ENCODE measurements around the gene KRT78. TPM values are rescaled to one million over a fixed set of nuclear protein-coding genes. Genes with fewer than 3 reads are reported as not detected.

KRT78 gene
- total and polyA plus RNA-seq, 2 of the 13 experiments (the other 11 are each of a cell fraction or from before 2014, with no cell fraction given), result not detected

DNA sequence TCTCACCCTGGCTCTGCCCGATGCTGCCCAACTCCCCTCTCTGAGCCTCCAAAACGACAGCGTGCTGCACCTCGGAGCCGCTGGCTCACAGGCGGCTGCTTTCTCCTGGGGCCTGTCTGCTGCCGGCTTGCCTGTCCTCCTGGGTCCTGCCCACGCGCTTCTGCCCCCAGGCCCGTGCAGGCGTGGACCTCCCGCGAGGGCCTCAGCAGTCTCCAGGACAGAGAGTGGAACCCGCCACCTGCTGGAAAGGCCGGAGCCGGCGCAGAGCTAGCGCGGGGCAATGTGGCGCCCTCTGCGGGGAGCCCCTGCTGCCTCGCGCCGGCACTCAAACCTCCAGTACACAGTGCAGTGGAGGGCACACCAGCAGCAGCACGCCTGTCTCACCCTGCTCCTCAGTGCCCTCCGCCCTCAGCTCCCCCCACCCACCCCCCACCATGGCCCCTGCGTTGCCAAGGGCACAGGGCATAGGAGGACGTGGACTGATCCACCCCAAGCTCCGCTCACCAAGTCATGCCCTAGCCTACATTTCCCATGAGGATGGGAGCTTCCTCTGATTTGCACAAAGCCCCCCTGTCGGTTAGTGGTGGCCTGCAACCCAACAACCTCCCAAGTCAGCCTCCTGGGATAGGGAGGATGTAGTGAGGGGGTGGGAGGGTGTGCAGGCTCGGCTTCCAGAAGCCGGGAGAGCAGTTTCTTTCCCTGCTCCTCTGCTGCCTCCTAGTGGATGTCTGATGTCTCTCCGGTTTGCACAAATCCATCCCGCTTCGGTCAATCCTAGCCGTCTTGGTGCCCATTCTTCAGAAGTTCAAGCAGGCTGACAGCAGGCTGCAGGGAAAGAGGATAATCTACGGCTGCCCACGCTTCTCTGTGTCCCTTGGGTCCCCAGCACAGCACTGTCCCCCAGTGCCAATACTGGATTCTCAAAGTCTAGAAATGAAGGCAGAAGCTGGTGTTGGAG lies 30.9 kb upstream of the KRT78 start (continued):
- TF ChIP-seq, protein P1, sequence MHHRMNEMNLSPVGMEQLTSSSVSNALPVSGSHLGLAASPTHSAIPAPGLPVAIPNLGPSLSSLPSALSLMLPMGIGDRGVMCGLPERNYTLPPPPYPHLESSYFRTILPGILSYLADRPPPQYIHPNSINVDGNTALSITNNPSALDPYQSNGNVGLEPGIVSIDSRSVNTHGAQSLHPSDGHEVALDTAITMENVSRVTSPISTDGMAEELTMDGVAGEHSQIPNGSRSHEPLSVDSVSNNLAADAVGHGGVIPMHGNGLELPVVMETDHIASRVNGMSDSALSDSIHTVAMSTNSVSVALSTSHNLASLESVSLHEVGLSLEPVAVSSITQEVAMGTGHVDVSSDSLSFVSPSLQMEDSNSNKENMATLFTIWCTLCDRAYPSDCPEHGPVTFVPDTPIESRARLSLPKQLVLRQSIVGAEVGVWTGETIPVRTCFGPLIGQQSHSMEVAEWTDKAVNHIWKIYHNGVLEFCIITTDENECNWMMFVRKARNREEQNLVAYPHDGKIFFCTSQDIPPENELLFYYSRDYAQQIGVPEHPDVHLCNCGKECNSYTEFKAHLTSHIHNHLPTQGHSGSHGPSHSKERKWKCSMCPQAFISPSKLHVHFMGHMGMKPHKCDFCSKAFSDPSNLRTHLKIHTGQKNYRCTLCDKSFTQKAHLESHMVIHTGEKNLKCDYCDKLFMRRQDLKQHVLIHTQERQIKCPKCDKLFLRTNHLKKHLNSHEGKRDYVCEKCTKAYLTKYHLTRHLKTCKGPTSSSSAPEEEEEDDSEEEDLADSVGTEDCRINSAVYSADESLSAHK (CRISPR knock-in tag; IDR thresholded peaks at IDR 0.05; ENCODE audit: borderline replicate concordance), result no peak
- no peak for TF ChIP-seq TCF12 (IDR thresholded peaks at IDR 0.05)
- peak; percentile 51; the same call in 1 of the 2 replicates for TF ChIP-seq TCF12 (CRISPR knock-in tag; IDR thresholded peaks at IDR 0.05)
- TF ChIP-seq NFIC (IDR thresholded peaks at IDR 0.05; ENCODE audit: low read length), result no peak
- TF ChIP-seq POLR2AphosphoS2 (IDR thresholded peaks at IDR 0.05; ENCODE audit: low read depth, low read length), result no peak
- peak; percentile 55; the same call in 1 of the 2 replicates for TF ChIP-seq ZNF891 (CRISPR knock-in tag; IDR thresholded peaks at IDR 0.05)
- no peak for TF ChIP-seq FOXK2 (IDR thresholded peaks at IDR 0.05)
- TF ChIP-seq ADNP (CRISPR knock-in tag; IDR thresholded peaks at IDR 0.05), result 0 out of 2 replicates have a peak, but pooled peaks have one; percentile 49
- no peak for TF ChIP-seq ZHX2 (IDR thresholded peaks at IDR 0.05; ENCODE audit: low read depth)
- no peak for TF ChIP-seq ZHX2 (CRISPR knock-in tag; IDR thresholded peaks at IDR 0.05; ENCODE audit: borderline replicate concordance)
- TF ChIP-seq ZBTB3 (CRISPR knock-in tag; IDR thresholded peaks at IDR 0.05; ENCODE audit: borderline replicate concordance, low read depth), result no peak
- TF ChIP-seq ZNF772 (CRISPR knock-in tag; IDR thresholded peaks at IDR 0.05), result peak; percentile 29
- no peak for TF ChIP-seq ZFP36L1 (CRISPR knock-in tag; IDR thresholded peaks at IDR 0.05)
- peak; percentile 39; the same call in 1 of the 2 replicates for TF ChIP-seq NFKB2 (CRISPR knock-in tag; IDR thresholded peaks at IDR 0.05; ENCODE audit: borderline replicate concordance)
- TF ChIP-seq RXRA (CRISPR knock-in tag; IDR thresholded peaks at IDR 0.05), result no peak
- no peak for TF ChIP-seq ZC3H4 (CRISPR knock-in tag; IDR thresholded peaks at IDR 0.05; ENCODE audit: borderline replicate concordance)
- no peak for TF ChIP-seq ZNF367 (CRISPR knock-in tag; IDR thresholded peaks at IDR 0.05; ENCODE audit: borderline replicate concordance)
- TF ChIP-seq RFX5 (IDR thresholded peaks at IDR 0.05; ENCODE audit: low read depth, low read length), result no peak
- peak; percentile 68; the same call in 1 of the 2 replicates for TF ChIP-seq TMF1 (CRISPR knock-in tag; IDR thresholded peaks at IDR 0.05; ENCODE audit: low read depth)
- TF ChIP-seq NR2F6 (IDR thresholded peaks at IDR 0.05), result no peak
- no peak for TF ChIP-seq NR2F6 (CRISPR knock-in tag; IDR thresholded peaks at IDR 0.05)
- TF ChIP-seq KLF9 (CRISPR knock-in tag; IDR thresholded peaks at IDR 0.05; ENCODE audit: low read depth), result 0 out of 2 replicates have a peak, but pooled peaks have one; percentile 29
- no peak for TF ChIP-seq SP5 (CRISPR knock-in tag; IDR thresholded peaks at IDR 0.05; ENCODE audit: borderline replicate concordance, low read depth)
- no peak for TF ChIP-seq CC2D1A (CRISPR knock-in tag; IDR thresholded peaks at IDR 0.05)
